Upper lobe of right lung (tissue), 1 donor: ENCODE results near the gene DPYD. TPM values are rescaled to one million over a fixed set of nuclear protein-coding genes. Genes with fewer than 3 reads are reported as not detected.

ENCODE experiments used
- ATAC-seq: fragments of 200-7000 bp; cut with Tn5 transposase; one replicate; pipeline ENCODE4 v1.9.1; 2020; ENCODE audit warnings: mild to moderate bottlenecking, moderate library complexity
- DNase-seq: peaks from one replicate; pipeline ENCODE4 v3.0.0-alpha.2; 2020
- H3K27ac ChIP-seq: fragments of 200-600 bp; one replicate; pipeline ENCODE4 v1.8.0; 2022
- H3K27me3 ChIP-seq: fragments of 200-600 bp; one replicate; pipeline ENCODE4 v1.8.0; 2022; ENCODE audit warnings: mild to moderate bottlenecking
- H3K36me3 ChIP-seq: fragments of 200-600 bp; one replicate; pipeline ENCODE4 v1.8.0; 2022
- H3K4me1 ChIP-seq: fragments of 200-600 bp; one replicate; pipeline ENCODE4 v1.8.0; 2022
- H3K4me3 ChIP-seq: fragments of 200-600 bp; one replicate; pipeline ENCODE4 v1.8.0; 2022; ENCODE audit warnings: mild to moderate bottlenecking
- H3K9me3 ChIP-seq: fragments of 200-600 bp; one replicate; pipeline ENCODE4 v1.8.0; 2022
- intact Hi-C: fragments of 100-400 bp; cut with DNase I; formaldehyde crosslinking; loops from one replicate; pipeline ENCODE4 v1.11.0; 2022
- total RNA-seq: library from RNA; stranded (reverse); fragmentation: NEBNext Ultra II Directional; extraction: Animal tissue kit (Norgen Biotek cat#: 25700); gene quantifications from one replicate; pipeline ENCODE4 v1.2.1, GENCODE V29; 2021
- TF ChIP-seq, protein P1 (sequence below): fragments of 200-600 bp; IDR thresholded peaks from one replicate; pipeline ENCODE4 v1.8.0; 2022; ENCODE audit warnings: antibody characterized with exemption
- donor health status: DM: no; HTN: yes; CAD: no; lungs with severe emphysema.

DPYD gene
- total RNA-seq, 1 donor from 2014 or later = 82.7 TPM

GRCh38 chr1:97572561-97572960, 348.3 kb downstream of the DPYD start:
- ATAC-seq (no peak), DNase-seq (no peak)
- Histone ChIP-seq H3K27ac (no peak overlapping the region), H3K4me3 (no peak overlapping the region), H3K4me1 (no peaks in the 10 kb centered on the region), H3K36me3 (peaks cover 8% of the 10 kb centered on the region), H3K27me3 (no peaks in the 10 kb centered on the region), H3K9me3 (no peaks in the 10 kb centered on the region)
- TF ChIP-seq, protein P1, sequence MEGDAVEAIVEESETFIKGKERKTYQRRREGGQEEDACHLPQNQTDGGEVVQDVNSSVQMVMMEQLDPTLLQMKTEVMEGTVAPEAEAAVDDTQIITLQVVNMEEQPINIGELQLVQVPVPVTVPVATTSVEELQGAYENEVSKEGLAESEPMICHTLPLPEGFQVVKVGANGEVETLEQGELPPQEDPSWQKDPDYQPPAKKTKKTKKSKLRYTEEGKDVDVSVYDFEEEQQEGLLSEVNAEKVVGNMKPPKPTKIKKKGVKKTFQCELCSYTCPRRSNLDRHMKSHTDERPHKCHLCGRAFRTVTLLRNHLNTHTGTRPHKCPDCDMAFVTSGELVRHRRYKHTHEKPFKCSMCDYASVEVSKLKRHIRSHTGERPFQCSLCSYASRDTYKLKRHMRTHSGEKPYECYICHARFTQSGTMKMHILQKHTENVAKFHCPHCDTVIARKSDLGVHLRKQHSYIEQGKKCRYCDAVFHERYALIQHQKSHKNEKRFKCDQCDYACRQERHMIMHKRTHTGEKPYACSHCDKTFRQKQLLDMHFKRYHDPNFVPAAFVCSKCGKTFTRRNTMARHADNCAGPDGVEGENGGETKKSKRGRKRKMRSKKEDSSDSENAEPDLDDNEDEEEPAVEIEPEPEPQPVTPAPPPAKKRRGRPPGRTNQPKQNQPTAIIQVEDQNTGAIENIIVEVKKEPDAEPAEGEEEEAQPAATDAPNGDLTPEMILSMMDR = no peak
- intact Hi-C loops = no loop called here

DNA sequence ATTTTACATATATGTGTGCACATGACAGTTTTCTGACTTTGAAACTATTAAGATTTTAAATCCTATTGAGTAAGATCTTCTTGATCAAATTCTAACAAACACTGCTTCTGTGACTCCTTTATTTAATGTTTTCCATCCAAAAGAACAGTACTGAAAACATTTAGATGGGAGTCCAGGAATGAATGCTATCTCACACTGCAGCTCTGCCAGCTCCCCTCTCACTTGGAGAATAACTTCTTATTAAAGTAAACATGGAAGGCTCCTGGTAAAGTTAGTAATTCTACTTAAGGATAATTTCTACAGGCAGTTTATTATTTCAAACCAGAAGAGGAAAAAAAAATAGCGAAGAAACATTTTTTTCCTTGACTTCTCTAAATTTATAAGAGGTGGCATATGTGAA, 349.1 kb downstream of the DPYD start:
- no peaks in the 10 kb centered on the region for H3K9me3 ChIP-seq
- peaks cover 8% of the 10 kb centered on the region for H3K36me3 ChIP-seq
- H3K4me3 ChIP-seq = no peak overlapping the region
- DNase-seq = no peak
- H3K4me1 ChIP-seq = no peaks in the 10 kb centered on the region
- intact Hi-C loops = no loop called here
- H3K27me3 ChIP-seq = no peaks in the 10 kb centered on the region
- no peak for ATAC-seq
- H3K27ac ChIP-seq = no peak overlapping the region
- TF ChIP-seq, protein P1 = no peak

- Histone ChIP-seq H3K27ac (no peak overlapping the region), H3K4me3 (no peak overlapping the region), H3K4me1 (no peaks in the 10 kb centered on the region), H3K36me3 (peaks cover 8% of the 10 kb centered on the region), H3K9me3 (no peaks in the 10 kb centered on the region), H3K27me3 (no peaks in the 10 kb centered on the region)
- intact Hi-C loops = no loop called here
- DNase-seq = no peak
- no peak for ATAC-seq
- TF ChIP-seq, protein P1 = no peak
Observed at GRCh38 chr1:97570691-97571090, 350.1 kb downstream of the DPYD start.

DNA sequence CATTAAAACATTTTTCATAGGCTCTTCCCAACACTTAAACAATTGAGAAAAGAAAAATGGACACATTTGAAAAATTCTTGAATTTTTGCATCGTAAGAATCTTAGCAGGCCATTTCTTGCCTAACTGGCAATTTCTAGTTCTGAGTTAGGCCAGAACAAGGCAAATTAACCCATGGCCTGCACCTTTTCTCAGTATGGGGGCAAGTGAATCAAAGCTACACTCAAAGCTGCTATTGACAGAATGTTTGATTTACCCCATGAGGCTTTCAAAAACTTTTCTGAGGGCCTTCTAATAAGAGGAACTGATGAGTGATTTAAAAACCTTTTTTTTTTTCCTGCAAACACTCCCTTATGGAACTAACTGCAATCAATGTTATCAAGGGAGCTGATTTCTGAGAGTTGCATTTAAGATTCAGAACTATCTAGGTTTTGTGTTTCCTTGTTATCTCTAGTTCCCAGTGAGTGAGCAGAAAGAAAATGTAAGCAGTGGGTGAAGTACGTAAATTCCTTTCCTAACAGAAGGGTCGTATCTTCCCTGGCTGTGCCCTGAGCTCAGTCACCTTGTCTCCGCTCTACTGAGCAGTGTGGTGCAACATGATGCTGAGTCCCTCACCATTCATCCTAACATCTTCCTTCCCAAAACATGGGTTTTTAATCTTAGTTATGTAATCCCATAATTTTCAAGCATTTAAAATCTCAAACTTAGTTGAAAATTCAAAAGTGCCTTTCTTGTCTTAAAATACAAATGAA, 353.7 kb downstream of the DPYD start:
- no peak overlapping the region for H3K27ac ChIP-seq
- TF ChIP-seq, protein P1 = no peak
- DNase-seq = no peak
- no peak for ATAC-seq
- no peaks in the 10 kb centered on the region for H3K9me3 ChIP-seq
- H3K4me1 ChIP-seq = no peaks in the 10 kb centered on the region
- H3K27me3 ChIP-seq = no peaks in the 10 kb centered on the region
- intact Hi-C loops = no loop called here
- H3K36me3 ChIP-seq = no peaks in the 10 kb centered on the region
- no peak overlapping the region for H3K4me3 ChIP-seq

- Histone ChIP-seq H3K36me3 (no peaks in the 10 kb centered on the region), H3K27me3 (no peaks in the 10 kb centered on the region), H3K27ac (no peak overlapping the region), H3K9me3 (no peaks in the 10 kb centered on the region), H3K4me3 (no peak overlapping the region), H3K4me1 (no peaks in the 10 kb centered on the region)
- intact Hi-C loops = no loop called here
- no peak for ATAC-seq
- TF ChIP-seq, protein P1 = no peak
- no peak for DNase-seq
Observed at GRCh38 chr1:97565886-97566285, 354.9 kb downstream of the DPYD start.
